HUES6 (cell line): ENCODE measurements around the gene PCDHB6.
"Not testable (repeated sequence)": the region's sequence is repeated elsewhere in the genome, so short reads cannot be mapped to it uniquely, and the experiment has no call there.

Experiments used
- H3K27ac ChIP-seq: 2 replicates; pipeline ENCODE4 v1.7.0; 2013; ENCODE audit warnings: low read depth, mild to moderate bottlenecking, low read length, inconsistent platforms
- H3K27me3 ChIP-seq: 2 replicates; pipeline ENCODE4 v1.6.1; 2013; ENCODE audit warnings: low read length; ENCODE audit not compliant: control insufficient read depth, insufficient read depth
- H3K36me3 ChIP-seq: 2 replicates; pipeline ENCODE4 v1.6.1; 2013; ENCODE audit warnings: low read length; ENCODE audit not compliant: control insufficient read depth, insufficient read depth
- H3K4me1 ChIP-seq: 2 replicates; pipeline ENCODE4 v1.6.1; 2013; ENCODE audit warnings: low read length; ENCODE audit not compliant: control insufficient read depth, insufficient read depth
- H3K4me3 ChIP-seq: 2 replicates; pipeline ENCODE4 v1.5.1; 2013; ENCODE audit warnings: low read depth, low read length
- H3K9ac ChIP-seq: one replicate; pipeline ENCODE4 v1.6.1; 2013; ENCODE audit warnings: mild to moderate bottlenecking, low read length
- H3K9me3 ChIP-seq: 2 replicates; pipeline ENCODE4 v1.6.1; 2013; ENCODE audit warnings: low read depth, low read length; ENCODE audit not compliant: control insufficient read depth, insufficient read depth

PCDHB6 gene

DNA sequence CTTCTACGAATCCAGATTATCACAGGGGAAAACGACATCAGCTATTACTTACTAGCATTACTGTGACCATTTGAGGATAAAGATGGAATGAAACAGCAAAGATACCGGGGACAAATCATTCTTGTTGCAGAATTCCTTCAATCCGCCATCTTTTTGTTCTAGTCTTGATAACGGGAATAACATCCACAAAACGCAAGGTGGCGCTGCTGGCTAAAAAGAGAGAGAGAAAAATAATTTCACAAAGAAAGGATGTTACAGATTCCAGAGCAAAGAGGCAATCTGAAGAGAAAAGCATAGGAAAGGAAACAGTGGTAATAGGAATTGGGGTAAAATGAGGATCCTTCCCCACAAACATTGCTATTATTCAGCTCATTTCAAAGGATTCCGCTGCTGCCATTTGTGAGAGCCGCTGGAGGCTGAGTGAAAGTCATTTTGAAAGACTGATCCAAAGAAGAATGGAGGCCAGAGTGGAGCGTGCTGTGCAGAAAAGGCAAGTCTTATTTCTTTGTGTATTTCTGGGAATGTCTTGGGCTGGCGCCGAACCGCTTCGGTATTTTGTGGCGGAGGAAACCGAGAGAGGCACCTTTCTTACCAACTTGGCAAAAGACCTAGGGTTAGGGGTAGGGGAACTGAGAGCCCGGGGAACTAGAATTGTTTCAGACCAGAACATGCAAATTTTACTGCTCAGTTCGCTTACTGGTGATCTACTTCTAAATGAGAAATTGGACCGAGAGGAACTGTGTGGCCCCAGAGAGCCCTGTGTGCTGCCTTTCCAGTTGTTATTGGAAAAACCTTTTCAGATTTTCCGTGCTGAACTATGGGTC lies 22.7 kb downstream of the PCDHB6 start, which contains the start of gene PCDHB7:
Gene PCDHB7 (plus strand): TSS at position 264 of the 824 bp plus-strand sequence. CDS start 192 bp downstream, at position 456.
- H3K4me3 ChIP-seq: no peak within 1 kb of the TSS
- no peak within 1 kb of the TSS for H3K9ac ChIP-seq
- no peaks in the 10 kb centered on the region for H3K27me3 ChIP-seq
- H3K9me3 ChIP-seq: peaks cover 10% of the 10 kb centered on the region; the same call in 1 of the 2 replicates
- no peaks in the 10 kb centered on the region for H3K36me3 ChIP-seq
- no peak within 1 kb of the TSS for H3K27ac ChIP-seq
- H3K4me1 ChIP-seq: no peaks in the 10 kb centered on the region

DNA sequence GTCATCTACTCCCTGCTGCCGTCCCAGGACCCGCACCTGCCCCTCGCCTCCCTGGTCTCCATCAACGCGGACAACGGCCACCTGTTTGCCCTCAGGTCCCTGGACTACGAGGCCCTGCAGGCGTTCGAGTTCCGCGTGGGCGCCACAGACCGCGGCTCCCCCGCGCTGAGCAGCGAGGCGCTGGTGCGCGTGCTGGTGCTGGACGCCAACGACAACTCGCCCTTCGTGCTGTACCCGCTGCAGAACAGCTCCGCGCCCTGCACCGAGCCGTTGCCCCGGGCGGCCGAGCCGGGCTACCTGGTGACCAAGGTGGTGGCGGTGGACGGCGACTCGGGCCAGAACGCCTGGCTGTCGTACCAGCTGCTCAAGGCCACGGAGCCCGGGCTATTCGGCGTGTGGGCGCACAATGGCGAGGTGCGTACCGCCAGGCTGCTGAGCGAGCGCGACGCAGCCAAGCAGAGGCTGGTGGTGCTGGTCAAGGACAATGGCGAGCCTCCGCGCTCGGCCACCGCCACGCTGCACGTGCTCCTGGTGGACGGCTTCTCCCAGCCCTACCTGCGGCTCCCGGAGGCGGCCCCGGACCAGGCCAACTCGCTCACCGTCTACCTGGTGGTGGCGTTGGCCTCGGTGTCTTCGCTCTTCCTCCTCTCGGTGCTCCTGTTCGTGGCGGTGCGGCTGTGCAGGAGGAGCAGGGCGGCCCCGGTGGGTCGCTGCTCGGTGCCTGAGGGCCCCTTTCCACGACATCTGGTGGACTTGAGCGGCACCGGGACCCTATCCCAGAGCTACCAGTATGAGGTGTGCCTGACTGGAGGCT lies 24.6 kb downstream of the PCDHB6 start:
- H3K9me3 ChIP-seq: peaks cover 13% of the 10 kb centered on the region; the same call in 1 of the 2 replicates

DNA sequence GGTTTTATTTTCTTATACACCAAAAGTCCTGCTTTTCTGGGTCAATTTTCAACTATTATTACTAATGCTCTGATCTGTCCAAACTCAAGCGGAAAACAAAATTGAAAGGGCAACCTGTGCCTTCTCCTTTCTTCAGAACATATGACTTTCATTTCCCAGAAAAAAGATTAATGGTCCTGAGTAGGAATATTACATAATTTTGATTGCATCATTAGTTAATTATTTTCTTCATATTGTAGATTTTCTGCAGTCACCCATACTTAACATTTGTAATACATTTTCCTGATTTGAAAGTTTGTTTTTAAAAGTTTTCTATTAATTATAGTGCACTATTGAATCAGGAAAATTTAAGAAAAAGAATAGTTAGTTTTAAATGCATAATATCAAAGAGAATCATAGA lies 26.1 kb downstream of the PCDHB6 start:
- H3K27ac ChIP-seq: no peak overlapping the region
- H3K27me3 ChIP-seq: no peaks in the 10 kb centered on the region
- H3K4me1 ChIP-seq: no peaks in the 10 kb centered on the region
- no peak overlapping the region for H3K4me3 ChIP-seq
- peaks cover 14% of the 10 kb centered on the region; the same call in 1 of the 2 replicates for H3K9me3 ChIP-seq
- no peak overlapping the region for H3K9ac ChIP-seq
- no peaks in the 10 kb centered on the region for H3K36me3 ChIP-seq

More for the DNA sequence above, 24.6 kb downstream of the PCDHB6 start:
- H3K36me3 ChIP-seq, H3K4me3 ChIP-seq, H3K27me3 ChIP-seq, H3K4me1 ChIP-seq, H3K27ac ChIP-seq, H3K9ac ChIP-seq: not testable (repeated sequence)

DNA sequence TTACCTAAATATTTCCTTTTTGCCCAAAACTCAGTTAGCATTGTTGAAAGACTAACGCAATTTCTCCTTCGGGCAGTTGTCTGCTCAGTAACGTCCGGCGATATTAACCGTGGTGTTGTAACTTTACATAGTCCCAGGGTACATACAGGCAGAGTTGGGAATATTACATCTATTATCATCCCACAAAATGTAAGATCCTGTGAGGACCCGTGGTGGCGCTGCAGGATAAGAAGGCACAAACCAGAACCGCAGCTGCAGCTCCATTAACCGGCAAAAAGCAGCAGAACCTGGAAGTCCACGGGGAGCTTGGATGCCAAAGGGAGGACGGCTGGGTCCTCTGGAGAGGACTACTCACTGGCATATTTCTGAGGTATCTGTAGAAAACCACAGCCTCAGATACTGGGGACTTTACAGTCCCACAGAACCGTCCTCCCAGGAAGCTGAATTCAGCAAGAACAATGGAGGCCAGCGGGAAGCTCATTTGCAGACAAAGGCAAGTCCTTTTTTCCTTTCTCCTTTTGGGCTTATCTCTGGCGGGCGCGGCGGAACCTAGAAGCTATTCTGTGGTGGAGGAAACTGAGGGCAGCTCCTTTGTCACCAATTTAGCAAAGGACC lies 27.8 kb downstream of the PCDHB6 start, which contains the start of gene PCDHB8:
Gene PCDHB8 (plus strand): TSS at position 214 of the 615 bp plus-strand sequence. CDS start 245 bp downstream, at position 459.
- not testable (repeated sequence) for H3K9ac ChIP-seq, H3K36me3 ChIP-seq
- H3K4me3 ChIP-seq: peak within 1 kb of the TSS; percentile 31; the same call in 1 of the 2 replicates

DNA sequence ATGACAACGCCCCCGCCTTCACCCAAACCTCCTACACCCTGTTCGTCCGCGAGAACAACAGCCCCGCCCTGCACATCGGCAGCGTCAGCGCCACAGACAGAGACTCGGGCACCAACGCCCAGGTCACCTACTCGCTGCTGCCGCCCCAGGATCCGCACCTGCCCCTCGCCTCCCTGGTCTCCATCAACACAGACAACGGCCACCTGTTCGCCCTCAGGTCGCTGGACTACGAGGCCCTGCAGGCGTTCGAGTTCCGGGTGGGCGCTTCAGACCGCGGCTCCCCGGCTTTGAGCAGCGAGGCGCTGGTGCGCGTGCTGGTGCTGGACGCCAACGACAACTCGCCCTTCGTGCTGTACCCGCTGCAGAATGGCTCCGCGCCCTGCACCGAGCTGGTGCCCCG lies 29.5 kb downstream of the PCDHB6 start:
- not testable (repeated sequence) for H3K27me3 ChIP-seq, H3K9ac ChIP-seq, H3K4me1 ChIP-seq, H3K4me3 ChIP-seq, H3K27ac ChIP-seq, H3K9me3 ChIP-seq, H3K36me3 ChIP-seq

More for the DNA sequence above, 27.8 kb downstream of the PCDHB6 start, which contains the start of gene PCDHB8:
- H3K27me3 ChIP-seq, H3K27ac ChIP-seq, H3K4me1 ChIP-seq: not testable (repeated sequence)
- peaks cover 14% of the 10 kb centered on the region; the same call in 1 of the 2 replicates for H3K9me3 ChIP-seq

DNA sequence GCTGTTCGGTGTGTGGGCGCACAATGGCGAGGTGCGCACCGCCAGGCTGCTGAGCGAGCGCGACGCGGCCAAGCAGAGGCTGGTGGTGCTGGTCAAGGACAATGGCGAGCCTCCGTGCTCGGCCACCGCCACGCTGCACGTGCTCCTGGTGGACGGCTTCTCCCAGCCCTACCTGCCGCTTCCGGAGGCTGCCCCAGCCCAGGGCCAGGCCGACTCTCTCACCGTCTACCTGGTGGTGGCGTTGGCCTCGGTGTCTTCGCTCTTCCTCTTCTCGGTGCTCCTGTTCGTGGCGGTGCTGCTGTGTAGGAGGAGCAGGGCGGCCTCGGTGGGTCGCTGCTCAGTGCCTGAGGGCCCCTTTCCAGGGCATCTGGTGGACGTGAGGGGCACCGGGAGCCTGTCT lies 30.0 kb downstream of the PCDHB6 start:
- H3K27me3 ChIP-seq, H3K4me1 ChIP-seq, H3K9ac ChIP-seq, H3K36me3 ChIP-seq, H3K27ac ChIP-seq, H3K9me3 ChIP-seq, H3K4me3 ChIP-seq: not testable (repeated sequence)

DNA sequence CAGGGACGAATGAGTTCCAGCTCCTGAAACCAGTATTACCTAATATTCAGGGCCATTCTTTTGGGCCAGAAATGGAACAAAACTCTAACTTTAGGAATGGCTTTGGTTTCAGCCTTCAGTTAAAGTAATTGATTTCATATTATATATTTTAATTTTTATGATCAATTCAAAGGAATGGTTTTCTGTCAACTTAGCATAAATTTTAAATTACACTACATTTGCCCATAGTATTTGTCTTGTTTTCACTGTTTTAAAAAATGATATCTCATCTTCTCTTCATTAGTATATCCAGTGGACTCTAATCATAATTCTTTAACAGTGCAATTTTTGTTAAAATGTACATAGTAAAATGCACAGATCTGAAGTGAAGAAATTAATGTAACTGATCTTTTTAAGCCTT lies 30.5 kb downstream of the PCDHB6 start:
- Histone ChIP-seq H3K36me3 (no peaks in the 10 kb centered on the region), H3K9ac (no peak overlapping the region), H3K4me3 (no peak overlapping the region), H3K9me3 (peaks cover 9% of the 10 kb centered on the region; the same call in 1 of the 2 replicates), H3K27me3 (no peaks in the 10 kb centered on the region), H3K27ac (no peak overlapping the region), H3K4me1 (no peaks in the 10 kb centered on the region)

DNA sequence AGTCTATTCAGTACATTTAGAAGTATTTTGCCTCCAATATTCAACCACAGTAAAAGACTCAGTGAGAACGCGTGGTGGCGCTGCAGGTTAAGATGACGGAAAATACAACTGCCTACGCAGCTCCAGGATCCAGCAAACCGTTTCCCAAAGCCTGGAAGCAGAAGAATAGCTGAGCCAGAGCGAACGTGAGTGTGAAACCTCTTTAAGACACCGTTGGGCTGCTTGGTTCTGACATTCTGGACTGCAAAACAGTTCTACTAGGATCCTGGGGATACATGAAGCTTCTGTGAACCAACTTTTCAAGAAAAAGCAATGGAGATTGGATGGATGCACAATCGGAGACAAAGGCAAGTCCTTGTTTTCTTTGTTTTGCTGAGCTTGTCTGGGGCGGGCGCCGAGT lies 32.4 kb downstream of the PCDHB6 start, which contains the start of gene PCDHB16:
Gene PCDHB16 (plus strand): TSS at position 140 of the 400 bp plus-strand sequence. CDS start 173 bp downstream, at position 313.
- Histone ChIP-seq H3K36me3 (no peaks in the 10 kb centered on the region), H3K4me1 (no peaks in the 10 kb centered on the region), H3K9me3 (peaks cover 9% of the 10 kb centered on the region; the same call in 1 of the 2 replicates), H3K27ac (no peak within 1 kb of the TSS), H3K9ac (no peak within 1 kb of the TSS), H3K27me3 (no peaks in the 10 kb centered on the region), H3K4me3 (0 out of 2 replicates have a peak within 1 kb of the TSS, but pooled peaks have one; percentile 8)

DNA sequence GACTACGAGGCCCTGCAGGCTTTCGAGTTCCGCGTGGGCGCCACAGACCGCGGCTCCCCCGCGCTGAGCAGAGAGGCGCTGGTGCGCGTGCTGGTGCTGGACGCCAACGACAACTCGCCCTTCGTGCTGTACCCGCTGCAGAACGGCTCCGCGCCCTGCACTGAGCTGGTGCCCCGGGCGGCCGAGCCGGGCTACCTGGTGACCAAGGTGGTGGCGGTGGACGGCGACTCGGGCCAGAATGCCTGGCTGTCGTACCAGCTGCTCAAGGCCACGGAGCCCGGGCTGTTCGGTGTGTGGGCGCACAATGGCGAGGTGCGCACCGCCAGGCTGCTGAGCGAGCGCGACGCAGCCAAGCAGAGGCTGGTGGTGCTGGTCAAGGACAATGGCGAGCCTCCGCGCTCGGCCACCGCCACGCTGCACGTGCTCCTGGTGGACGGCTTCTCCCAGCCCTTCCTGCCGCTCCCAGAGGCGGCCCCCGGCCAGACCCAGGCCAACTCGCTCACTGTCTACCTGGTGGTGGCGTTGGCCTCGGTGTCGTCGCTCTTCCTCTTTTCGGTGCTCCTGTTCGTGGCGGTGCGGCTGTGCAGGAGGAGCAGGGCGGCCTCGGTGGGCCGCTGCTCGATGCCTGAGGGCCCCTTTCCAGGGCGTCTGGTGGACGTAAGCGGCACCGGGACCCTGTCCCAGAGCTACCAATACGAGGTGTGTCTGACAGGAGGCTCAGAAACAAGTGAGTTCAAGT lies 34.4 kb downstream of the PCDHB6 start:
- not testable (repeated sequence) for H3K27me3 ChIP-seq, H3K27ac ChIP-seq, H3K4me1 ChIP-seq, H3K9me3 ChIP-seq, H3K4me3 ChIP-seq, H3K36me3 ChIP-seq, H3K9ac ChIP-seq

DNA sequence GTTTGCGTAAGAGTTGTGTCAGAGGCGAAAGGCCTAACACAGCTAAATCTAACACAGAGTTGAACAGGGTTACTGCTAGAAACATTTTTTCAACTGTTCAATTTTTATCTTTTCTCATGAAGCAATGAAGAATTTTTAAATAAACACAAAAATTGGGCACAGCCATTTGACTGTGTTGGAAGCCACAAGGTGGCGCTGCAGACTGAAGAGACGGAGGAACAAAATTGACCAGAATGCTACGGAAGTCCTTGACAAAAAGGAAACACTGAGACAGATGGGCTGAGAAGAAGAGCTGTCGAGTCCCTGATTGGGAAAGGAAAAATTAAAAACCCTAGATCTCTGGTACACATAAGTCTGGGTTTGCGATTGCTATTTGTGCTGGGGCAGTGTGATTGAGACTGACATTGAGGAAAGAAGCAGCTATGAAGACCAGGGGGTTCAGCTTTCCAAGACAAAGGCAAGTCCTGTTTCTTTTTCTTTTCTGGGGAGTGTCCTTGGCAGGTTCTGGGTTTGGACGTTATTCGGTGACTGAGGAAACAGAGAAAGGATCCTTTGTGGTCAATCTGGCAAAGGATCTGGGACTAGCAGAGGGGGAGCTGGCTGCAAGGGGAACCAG lies 37.1 kb downstream of the PCDHB6 start, which contains the start of gene PCDHB9:
Gene PCDHB9 (plus strand): TSS at position 265 of the 616 bp plus-strand sequence. CDS start 158 bp downstream, at position 423.
- Histone ChIP-seq H3K27me3 (no peaks in the 10 kb centered on the region; the same call in 1 of the 2 replicates), H3K9me3 (peaks cover 4% of the 10 kb centered on the region; the same call in 1 of the 2 replicates), H3K36me3 (no peaks in the 10 kb centered on the region), H3K27ac (no peak within 1 kb of the TSS), H3K4me3 (no peak within 1 kb of the TSS), H3K4me1 (no peaks in the 10 kb centered on the region), H3K9ac (no peak within 1 kb of the TSS)
